ENCODE results near the gene FAM90A1.
"Not testable (repeated sequence)": the region's sequence is repeated elsewhere in the genome, so short reads cannot be mapped to it uniquely, and the experiment has no call there.

Gene FAM90A1

DNA sequence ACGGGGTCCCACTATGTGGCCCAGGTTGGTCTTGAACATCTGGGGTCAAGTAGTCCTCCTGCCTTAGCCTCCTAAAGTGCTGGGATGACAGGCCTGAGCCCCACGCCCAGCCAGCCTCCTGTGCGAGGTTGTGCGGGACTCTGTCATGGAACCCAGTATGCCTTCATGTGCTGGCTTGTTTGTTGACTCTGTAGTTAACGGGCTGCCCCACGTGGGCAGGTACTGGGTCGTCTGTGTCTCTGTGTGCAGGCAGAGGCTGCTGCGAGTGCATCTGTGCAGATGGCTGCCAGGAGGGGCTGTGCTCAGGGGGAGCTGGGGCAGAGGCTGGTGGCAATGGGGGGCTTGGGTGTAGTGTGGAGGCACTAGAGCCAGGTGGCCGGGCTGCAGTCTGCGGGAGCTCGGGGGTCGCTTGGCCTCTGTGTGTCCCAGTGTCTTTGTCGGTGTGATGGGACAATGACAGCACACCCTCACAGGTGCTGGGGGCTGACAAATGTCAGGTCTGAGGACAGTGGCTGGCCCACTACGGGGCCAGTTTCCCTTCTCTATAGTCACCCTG lies 6.0 kb upstream of the FAM90A1 start:
- DNase-seq: not testable (repeated sequence)

DNA sequence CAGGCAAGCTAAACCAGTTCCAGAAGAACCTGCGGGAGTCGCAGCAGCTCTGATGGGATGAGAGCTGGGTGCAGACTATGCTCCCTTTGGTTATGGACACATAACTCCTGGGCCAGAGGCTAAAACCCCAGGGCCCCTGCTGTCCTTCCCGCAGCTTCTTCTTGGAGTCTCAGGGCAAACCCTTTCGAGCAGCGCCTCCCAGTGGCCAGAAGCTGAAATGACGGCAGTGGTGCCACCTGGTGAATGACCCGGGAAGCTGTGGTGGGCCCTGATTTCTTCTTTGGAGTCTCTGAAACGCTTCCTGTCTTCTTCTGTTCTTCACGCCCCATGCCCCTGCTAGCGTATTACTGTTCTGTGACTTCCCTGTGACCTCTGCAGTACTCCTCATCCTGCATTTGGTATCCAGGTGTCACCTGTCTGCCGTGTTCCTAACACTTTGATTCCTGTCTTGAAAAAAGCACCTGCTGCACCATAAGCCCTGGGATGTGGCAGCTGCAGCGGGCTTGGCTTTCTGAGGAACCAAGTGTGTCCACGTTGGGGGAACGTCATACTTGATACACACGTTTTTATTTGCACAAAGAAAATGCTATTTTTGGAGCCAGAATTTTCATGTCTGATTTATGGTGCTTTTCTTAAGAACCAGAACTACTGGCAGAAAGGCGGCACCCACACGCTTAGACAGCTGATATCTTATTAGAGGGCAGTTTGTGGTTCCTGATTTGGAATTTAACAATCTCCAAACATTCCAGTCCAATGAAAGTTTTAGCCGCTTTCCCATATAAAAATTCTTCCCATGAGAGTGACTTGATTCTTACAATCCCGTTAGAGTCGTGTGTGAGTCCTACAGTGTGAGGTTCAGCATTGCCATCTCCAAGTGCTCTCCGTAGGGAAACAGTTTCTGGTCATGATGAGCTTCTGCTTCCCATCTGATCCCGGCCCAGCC lies 4.5 kb upstream of the FAM90A1 start:
- peak; percentile 27 to 58 (median 55) for DNase-seq

DNA sequence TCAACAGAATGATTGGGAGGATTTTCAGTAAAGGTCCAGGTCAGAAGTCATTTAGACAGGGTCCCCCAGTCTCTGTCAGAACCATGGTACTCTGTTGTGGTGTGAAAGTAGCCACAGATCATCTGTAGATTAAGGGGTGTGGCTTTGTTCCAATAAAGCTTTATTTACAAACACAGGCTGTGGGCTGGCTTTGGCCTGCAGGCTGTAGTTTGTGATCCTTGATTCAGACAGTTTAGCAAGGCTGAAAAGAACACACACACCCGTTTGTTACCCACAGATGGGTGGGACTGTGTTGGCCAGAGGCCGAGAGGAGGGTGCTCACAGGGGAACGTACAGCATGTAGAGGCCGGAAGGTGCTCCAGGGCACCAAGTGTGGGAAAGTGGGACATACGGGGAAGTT lies 3.6 kb upstream of the FAM90A1 start:
- not testable (repeated sequence) for DNase-seq

DNA sequence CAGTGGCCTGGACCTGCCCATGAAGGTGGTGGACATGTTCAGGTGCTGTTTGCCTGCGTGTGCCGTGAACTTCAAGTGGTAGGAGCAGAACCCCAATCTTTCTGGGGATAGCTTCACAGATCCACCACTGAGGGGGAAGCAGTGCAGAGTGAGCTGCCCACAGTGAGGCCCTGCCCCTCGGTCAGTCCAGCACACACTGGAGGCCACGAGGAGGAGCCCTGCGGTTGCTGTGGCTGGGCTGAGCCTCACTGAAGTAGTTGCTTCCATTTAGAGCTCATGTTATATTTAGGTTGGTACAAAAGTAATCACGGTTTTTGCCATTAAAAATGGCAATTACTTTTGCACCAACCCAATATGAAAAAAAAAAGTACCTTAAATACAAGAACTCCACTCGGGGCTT lies 2.1 kb upstream of the FAM90A1 start:
- not testable (repeated sequence) for DNase-seq

DNA sequence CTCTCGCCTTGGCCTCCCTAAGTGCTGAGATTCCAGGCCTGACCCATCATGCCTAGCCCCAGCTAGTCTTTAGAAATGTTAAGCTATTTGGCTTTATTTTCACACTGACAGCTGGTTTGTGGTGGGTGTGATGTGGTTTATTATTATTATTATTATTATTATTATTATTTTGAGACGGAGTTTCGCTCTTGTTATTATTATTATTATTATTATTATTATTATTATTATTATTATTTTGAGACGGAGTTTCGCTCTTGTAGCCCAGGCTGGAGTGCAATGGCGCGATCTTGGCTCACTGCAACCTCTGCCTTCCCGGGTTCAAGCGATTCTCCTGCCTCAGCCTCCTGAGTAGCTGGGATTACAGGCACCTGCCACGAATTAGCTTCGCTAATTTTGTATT lies 1.2 kb upstream of the FAM90A1 start:
- DNase-seq: not testable (repeated sequence)

DNA sequence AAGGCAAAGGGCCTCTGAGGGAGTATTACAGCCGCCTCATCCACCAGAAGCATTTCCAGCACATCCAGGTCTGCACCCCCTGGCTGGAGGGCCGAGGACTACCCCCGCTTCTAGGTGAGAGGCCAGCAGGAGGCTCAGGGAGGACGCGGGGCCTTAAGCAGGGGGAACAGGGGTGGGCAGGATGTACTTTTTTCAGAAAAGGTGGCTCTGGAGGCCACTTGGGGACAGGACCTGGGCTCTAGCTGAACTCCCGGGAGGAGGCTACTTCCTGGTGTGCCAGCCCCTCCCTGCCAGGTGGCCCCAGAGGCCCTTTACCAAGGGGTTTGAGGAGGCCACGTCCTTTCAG lies 287 bp upstream of the FAM90A1 start:
- DNase-seq: not testable (repeated sequence)

DNA sequence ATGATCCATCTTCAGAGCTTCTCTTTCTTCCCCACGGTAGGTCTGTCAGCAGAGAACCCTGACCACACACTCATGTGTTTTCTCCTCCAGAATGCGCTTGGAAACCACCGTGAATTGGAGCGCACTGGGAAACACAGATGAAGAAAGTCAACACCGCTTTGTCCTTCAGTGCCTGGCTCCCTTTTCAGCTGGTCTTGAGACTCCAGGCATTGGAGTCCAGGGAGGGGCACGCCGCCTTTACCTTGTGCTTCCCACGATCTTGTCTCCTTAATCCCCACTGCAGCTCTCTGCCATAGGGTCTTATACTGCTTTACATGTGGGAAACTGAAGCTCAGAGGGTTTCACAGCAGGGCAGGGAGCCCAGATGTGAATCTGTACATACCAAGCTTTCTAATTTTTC lies 1.1 kb downstream of the FAM90A1 start:
- no peak for DNase-seq

DNA sequence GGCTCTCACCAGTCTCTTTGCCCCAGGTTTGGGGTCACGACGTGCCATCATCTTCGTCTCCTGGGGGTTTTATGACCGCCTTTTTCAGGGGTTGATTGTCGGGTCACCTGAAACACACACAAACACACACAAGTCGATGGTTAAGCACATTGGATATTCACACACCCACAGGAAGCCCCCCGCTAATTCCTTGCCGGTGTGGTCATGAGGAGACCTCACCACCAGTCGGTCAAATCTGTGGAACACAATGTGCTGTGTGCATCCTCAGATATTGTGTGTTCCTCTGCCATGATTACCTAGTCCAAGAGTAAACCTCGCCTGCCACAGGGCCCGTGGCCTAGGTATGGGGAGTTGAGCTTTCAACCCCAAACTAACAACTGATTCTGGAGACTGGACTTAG lies 2.6 kb downstream of the FAM90A1 start:
- not testable (repeated sequence) for DNase-seq

DNA sequence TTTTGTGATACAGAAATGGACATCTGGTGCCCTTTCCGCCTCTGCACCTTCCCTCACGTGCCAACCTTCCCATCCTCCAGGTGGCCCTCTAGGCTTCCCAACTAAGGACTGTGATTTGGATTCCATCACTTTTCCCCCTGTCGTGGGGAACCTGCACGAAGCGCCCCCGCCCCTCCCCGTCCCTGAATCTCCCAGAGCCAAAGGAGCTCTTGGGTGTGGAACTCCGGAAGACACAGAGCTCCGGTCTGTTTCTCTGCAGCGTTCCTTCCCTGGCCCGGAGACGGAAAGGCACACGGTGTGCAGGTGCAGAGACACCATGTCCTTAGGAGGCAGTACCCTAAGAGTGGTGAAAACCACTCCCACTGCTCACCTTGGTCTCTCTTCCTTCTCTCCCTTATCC lies 3.8 kb downstream of the FAM90A1 start:
- not testable (repeated sequence) for DNase-seq

DNA sequence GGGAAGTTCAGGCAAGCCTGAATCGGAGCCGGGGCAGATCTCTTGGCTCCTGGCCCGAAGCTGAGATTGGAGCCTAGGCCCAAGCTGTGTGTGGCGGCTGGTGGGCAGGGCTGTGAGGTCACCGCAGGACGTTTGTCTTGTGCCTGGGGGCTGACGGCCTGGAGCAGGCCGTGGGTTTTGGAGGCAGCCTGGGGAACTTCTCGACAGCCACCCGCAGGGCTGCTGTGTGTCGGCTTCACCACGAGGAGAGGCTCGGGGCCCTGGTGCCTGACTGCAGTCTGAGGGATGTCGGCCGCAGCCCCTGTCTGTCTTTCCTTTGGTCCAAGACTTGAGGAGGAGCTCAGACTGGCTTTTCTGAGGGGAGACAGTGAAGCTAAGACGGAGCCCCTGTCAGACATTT lies 5.1 kb downstream of the FAM90A1 start:
- DNase-seq: not testable (repeated sequence)

DNA sequence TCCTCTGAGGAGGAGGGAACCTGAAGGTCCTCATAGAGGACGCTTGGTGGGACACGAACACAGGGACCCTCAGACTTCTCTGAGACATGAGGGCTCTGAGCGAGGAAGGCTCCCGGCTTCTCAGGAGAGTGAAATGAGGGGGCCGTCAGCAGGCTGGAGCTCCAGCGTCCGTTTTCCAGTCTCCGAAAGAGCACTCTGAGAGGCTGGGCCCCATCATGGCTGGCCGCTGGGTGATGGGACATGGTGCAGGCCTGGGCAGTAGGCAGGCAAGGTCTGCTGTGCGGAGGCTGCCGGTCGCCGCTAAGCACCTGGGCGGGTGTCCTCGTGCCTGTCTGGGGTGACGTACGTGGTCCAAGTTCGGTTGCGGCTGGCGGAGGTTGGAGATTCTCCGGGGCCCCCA lies 5.6 kb downstream of the FAM90A1 start:
- DNase-seq: not testable (repeated sequence)

DNA sequence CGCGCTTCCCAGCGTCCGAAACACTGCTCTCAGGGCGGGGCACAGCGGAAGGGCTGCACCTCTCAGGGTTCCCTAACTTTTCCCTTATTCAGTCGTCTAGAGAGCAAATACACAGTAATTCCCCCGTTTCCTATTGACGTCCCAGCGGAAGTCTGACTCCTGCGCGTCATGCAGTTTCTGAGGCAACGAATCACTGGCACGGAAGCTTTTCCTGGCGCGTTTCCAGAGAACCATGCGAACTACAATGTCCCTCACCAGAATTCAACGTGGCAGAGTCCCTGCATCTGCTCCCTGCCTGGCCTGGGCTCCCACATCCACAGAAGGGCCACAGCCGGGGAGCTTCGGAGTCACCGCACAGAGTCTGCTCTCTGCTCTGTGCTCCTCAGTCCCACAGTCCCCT lies 6.0 kb downstream of the FAM90A1 start:
- not testable (repeated sequence) for DNase-seq

DNA sequence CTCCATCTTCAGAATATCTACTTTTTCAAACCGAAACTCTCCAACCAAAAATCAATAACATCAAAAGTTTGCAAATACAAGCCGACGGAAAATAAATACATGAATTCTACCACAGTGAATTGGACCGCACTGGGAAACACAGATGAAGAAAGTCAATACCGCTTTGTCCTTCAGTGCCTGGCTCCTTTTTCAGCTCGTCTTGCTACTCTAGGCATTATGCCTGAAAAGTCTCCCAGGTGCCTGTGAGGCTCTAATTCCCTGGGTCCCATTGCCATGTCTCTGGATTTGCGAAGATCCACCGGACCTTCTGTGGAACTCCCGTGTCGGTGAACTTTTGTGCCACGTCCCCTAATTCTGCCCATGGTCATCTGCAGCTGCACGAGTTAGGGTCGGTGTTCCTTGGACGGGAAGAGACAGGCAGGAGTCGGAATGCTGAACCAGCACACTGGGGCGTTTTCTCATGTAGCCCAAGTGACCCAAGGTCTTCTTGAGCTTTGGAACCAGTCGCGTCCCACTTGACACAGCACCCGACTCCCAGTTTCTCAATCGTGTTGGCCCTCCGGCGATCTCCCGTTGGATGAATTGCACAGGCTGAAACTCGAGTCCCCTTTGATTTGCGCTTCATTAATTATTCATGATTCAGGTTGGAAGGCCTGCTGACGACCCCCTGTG lies 8.6 kb downstream of the FAM90A1 start:
- not testable (repeated sequence) for DNase-seq

DNA sequence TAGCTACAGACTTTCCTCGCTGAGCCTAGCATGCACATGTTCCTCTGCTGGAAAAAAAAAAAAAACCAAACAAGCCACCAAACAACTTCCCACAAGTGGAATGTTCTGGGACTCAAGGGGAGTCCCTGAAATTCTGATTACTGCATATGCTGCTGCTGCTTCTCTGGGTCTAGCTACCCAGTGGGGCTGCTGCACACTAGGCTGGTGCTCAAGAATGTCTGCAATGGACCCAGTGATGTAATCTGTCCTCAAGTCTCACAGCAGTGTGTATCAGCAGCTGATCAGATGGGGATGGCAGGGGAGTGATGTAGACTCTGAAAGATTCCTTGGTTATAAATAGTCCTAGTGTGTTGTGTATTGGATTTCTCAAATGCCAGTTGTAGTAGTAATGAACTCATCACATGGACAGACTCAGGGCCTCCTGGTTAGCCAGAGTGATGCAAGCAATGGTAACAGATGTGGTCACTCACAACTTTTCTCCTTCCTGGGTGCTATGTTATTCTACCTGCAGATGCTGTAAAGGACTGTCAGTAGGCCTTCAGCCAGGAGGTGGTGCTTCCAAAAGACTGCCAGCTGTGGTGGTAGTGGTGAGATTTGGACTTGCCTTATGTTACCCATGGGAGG lies 29.6 kb downstream of the FAM90A1 start:
- DNase-seq: not testable (repeated sequence)

DNA sequence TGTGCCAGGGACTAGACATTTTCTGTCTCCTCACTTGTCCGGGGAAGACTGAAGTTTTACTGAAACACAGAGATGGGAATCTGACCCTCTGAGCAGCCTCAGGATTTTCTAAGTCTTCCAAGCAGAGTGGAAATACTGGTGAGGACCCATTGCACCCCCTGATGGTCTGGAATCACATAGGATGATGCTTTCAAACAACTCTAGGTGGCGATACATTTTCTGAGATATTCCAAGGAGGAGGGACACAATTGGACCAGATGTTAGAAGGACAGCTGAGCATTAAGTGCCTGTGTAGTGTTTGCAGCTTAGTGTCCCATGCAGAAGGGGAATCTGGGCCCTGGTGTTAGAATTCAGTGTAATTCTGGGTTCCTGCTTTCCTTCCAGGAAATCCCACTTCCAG lies 39.3 kb downstream of the FAM90A1 start:
- not testable (repeated sequence) for DNase-seq

DNA sequence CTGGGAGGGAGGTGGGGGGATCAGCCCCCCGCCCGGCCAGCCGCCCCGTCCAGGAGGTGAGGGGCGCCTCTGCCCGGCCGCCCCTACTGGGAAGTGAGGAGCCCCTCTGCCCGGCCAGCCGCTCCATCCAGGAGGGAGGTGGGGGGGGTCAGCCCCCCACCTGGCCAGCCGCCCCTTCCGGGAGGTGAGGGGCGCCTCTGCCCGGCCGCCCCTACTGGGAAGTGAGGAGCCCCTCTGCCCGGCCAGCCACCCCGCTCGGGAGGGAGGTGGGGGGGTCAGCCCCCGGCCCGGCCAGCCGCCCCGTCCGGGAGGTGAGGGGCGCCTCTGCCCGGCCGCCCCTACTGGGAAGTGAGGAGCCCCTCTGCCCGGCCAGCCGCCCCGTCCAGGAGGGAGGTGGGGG lies 43.2 kb downstream of the FAM90A1 start:
- DNase-seq: not testable (repeated sequence)

DNA sequence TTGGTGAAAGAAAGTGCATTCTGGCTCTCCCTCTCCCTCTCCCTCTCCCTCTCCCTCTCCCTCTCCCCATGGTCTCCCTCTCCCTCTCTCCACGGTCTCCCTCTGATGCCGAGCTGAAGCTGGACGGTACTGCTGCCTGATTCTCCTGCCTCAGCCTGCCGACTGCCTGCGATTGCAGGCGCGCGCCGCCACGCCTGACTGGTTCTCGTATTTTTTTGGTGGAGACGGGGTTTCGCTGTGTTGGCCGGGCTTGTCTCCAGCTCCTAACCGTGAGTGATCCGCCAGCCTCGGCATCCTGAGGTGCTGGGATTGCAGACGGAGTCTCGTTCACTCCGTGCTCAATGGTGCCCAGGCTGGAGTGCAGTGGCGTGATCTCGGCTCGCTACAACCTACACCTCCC lies 44.1 kb downstream of the FAM90A1 start:
- not testable (repeated sequence) for DNase-seq

DNA sequence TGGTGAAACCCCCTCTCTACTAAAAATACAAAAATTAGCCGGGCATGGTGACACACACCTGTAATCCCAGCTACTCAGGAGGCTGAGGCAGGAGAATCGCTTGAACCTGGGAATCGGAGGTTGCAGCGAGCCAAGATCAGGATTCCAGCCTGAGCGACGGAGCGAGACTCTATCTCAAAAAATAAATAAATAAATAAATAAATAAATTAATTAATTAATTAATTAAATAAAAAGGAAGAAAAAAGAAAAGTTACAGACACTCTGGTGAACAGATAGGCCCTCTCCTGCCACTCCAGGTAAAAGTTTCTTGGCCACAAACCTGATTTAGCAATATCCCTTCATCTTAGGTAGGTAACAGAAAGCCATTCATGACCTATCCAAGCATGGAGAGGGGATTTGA lies 44.5 kb downstream of the FAM90A1 start:
- DNase-seq: not testable (repeated sequence)

DNA sequence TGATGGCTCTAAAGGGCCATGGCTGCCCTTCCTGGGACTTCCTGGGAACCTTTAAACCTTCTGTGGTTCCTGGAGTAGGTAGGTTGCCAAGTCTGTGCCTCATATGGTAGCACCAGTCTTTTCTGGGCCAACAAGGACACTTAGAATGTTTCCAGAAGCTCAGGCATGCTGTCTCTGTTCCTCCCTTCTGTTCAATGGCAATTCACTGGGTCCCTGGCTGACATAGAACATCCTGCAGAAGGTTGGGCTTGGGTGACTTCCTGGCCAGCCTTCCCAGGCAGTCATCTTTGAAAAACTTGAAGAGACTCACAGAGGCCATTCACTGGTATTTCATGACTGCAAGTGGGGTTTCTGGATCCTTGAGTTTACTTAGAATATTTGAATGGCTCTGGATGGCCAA lies 46.1 kb downstream of the FAM90A1 start:
- DNase-seq: not testable (repeated sequence)

DNA sequence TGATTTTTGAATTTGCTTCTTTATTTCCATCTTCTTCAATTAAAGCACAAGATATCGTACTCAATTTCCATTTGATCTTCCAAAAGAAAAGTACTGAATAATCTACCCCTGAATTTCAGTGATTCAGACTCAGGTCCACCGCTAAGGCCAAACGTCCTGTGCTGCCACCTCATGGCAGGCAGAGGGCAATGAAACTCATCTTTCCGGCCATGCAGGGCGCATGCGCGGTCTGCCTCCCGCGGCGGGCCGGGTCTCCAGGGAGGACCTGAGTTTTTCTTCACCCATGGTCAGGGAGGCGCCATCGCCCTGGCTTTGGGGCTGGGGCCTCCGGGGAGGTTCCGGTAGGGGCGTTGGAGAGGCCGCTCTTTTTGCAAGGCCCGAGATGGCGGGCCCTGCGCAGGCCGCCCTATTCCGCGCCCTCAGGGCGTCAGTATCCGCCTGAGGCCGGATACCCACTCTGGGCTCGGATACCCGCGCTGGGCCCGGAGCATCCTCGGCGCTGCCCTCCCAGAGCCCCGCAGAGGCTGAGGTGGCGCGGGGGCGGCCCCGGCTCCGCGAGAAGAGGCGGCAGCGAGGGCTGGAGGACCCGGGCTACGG lies 47.3 kb downstream of the FAM90A1 start:
- peak; percentile 36 to 81 (median 65) for DNase-seq

DNA sequence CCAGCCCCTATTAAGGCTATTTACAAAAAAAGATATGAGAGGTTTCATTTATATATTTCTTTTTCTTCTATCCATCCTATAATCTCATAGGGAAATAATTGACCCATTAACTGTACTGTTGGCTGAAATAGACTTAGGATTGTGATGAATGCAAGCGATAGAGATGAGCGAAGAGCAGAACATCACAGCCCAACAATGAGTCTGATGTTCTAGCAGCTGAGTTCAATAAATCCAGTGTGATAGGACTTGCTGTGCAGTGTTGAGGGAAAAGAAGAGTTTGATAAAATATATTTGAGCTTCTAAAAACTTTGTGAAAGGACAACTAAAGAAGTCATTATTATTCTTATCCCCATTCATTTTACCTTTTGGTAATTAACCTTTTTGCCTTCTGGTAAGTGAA lies 54.5 kb downstream of the FAM90A1 start:
- DNase-seq: not testable (repeated sequence)
